Fibroblast of mammary gland (primary cell): Measurements from ENCODE around the gene FTH1.
A peak's percentile ranks its signal among the peaks of the same experiment; 100 is the strongest.

Experiments
- DNase-seq: peaks from one replicate; pipeline ENCODE4 v3.0.0-alpha.2; 2010; ENCODE audit warnings: low read depth
- H3K4me3 ChIP-seq: 2 replicates; pipeline ENCODE4 v1.5.1; 2011; ENCODE audit warnings: low read depth, mild to moderate bottlenecking, low read length, moderate library complexity; ENCODE audit not compliant: control insufficient read depth
- CTCF ChIP-seq: conservative IDR thresholded peaks from 2 replicates; pipeline ENCODE4 v1.5.1; 2011; ENCODE audit warnings: low read depth, low read length, inconsistent platforms; ENCODE audit not compliant: control insufficient read depth, insufficient read depth

FTH1 gene

GRCh38 chr11:61916737-61917333, 50.6 kb downstream of the FTH1 start:
- H3K4me3 ChIP-seq: peak overlapping the region; percentile 51
- no peak for DNase-seq
- no peak for TF ChIP-seq CTCF

GRCh38 chr11:61914471-61915171, 52.8 kb downstream of the FTH1 start:
- H3K4me3 ChIP-seq: no peak overlapping the region
- DNase-seq: no peak
- TF ChIP-seq CTCF: no peak
